Chondrocyte (in vitro differentiated cells): ENCODE results near the gene ECI1. TPM values are rescaled to one million over a fixed set of nuclear protein-coding genes. Genes with fewer than 3 reads are reported as not detected.

Experiments
- DNase-seq: peaks from one replicate; pipeline ENCODE4 v3.0.0; 2021; ENCODE audit warnings: mixed read lengths, low spot score
- H3K27ac Mint-ChIP-seq: one replicate; pipeline ENCODE4 v1.8.0; 2021; ENCODE audit warnings: mild to moderate bottlenecking, moderate library complexity, mixed read lengths; ENCODE audit not compliant: unreplicated experiment
- H3K27me3 Mint-ChIP-seq: 2 replicates; pipeline ENCODE4 v1.8.0; 2021; ENCODE audit warnings: low read depth, mixed read lengths
- H3K36me3 Mint-ChIP-seq: 2 replicates; pipeline ENCODE4 v1.8.0; 2021; ENCODE audit warnings: low read depth, mixed read lengths
- H3K4me1 Mint-ChIP-seq: 2 replicates; pipeline ENCODE4 v1.8.0; 2021; ENCODE audit warnings: low read depth, mild to moderate bottlenecking, mixed read lengths
- H3K4me3 Mint-ChIP-seq: one replicate; pipeline ENCODE4 v1.8.0; 2021; ENCODE audit warnings: mild to moderate bottlenecking, moderate library complexity, mixed read lengths; ENCODE audit not compliant: unreplicated experiment
- H3K9me3 Mint-ChIP-seq: 2 replicates; pipeline ENCODE4 v1.8.0; 2021; ENCODE audit warnings: low read depth, mixed read lengths
- total RNA-seq: library from RNA; stranded (reverse); gene quantifications from 3 replicates; pipeline ENCODE4 v1.2.1, GENCODE V29; 2021
- TF ChIP-seq, protein P1 (sequence below): fragments of 200-600 bp; sonication (generic); IDR thresholded peaks from 2 replicates; pipeline ENCODE4 v1.5.0; 2021; ENCODE audit warnings: antibody characterized with exemption, mild to moderate bottlenecking, moderate library complexity

Gene ECI1
- total RNA-seq, 1 donor from 2014 or later: 44.5 TPM

DNA sequence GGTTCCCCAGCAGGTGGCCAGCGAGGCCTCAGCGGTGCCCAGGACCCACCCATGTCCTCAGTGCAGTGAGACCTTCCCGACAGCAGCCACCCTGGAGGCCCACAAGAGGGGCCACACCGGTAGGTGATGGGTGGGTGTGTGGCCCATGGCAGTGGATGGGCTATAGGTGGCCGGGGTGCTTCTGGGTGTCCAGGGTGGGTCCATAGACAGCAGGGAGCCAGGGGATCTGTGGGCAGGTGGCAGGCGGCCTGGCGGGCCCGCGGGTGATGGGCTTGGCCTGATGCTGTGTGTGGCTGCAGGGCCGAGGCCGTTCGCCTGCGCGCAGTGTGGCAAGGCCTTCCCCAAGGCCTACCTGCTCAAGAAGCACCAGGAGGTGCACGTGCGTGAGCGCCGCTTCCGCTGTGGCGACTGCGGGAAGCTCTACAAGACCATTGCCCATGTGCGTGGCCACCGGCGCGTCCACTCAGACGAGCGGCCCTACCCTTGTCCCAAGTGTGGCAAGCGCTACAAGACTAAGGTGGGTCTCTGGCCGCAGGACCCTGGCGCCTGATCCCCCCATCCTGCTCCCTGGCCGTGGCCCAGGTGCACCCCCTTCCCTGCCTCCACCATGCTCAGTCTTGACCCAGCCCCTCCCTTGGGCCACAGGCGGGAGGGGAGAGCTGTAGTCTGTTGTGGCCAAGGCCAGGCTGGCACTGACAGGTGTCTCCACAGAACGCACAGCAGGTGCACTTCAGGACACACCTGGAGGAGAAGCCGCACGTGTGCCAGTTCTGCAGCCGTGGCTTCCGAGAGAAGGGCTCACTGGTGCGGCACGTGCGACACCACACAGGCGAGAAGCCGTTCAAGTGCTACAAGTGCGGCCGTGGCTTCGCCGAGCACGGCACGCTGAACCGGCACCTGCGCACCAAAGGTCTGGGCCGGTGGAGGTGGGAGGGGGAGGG lies 17.2 kb downstream of the ECI1 start:
- Mint-ChIP-seq H3K27me3 (no peaks in the 10 kb centered on the region), H3K27ac (no peak overlapping the region), H3K4me3 (no peak overlapping the region), H3K9me3 (no peaks in the 10 kb centered on the region), H3K4me1 (no peaks in the 10 kb centered on the region), H3K36me3 (peaks cover 13% of the 10 kb centered on the region)
- peak; percentile 92 for DNase-seq
- TF ChIP-seq, protein P1, sequence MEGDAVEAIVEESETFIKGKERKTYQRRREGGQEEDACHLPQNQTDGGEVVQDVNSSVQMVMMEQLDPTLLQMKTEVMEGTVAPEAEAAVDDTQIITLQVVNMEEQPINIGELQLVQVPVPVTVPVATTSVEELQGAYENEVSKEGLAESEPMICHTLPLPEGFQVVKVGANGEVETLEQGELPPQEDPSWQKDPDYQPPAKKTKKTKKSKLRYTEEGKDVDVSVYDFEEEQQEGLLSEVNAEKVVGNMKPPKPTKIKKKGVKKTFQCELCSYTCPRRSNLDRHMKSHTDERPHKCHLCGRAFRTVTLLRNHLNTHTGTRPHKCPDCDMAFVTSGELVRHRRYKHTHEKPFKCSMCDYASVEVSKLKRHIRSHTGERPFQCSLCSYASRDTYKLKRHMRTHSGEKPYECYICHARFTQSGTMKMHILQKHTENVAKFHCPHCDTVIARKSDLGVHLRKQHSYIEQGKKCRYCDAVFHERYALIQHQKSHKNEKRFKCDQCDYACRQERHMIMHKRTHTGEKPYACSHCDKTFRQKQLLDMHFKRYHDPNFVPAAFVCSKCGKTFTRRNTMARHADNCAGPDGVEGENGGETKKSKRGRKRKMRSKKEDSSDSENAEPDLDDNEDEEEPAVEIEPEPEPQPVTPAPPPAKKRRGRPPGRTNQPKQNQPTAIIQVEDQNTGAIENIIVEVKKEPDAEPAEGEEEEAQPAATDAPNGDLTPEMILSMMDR: no peak

DNA sequence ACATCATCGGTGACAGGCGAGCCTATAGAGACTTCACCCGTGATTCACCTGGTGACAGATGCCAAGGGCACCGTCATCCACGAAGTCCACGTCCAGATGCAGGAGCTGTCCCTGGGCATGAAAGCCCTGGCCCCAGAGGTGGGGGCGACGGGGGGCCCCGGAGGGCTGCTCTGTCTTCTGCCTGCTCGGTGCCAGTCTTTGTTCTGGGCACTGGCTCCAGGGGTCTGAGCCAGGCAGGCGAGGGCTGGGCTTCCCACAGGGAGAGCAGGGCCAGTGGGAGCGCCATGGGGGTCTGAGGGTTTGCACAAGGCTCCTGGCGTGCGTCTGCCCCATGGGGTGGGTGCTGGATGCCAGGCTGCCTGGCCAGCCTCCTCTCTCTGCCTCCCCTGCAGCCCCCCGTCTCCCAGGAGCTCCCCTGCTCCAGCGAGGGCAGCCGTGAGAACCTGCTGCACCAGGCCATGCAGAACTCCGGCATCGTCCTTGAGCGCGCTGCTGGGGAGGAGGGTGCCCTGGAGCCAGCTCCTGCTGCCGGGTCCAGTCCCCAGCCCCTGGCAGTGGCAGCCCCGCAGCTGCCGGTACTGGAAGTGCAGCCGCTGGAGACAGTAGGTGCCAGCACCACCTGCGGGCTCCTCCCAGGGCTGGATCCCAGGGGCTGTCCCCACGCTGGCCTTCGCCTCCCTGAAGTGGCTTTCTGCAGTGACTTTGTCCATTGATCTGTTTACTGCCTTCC lies 18.2 kb downstream of the ECI1 start:
- H3K9me3 Mint-ChIP-seq: no peaks in the 10 kb centered on the region
- H3K4me3 Mint-ChIP-seq: no peak overlapping the region
- TF ChIP-seq, protein P1: no peak
- H3K4me1 Mint-ChIP-seq: no peaks in the 10 kb centered on the region
- no peak for DNase-seq
- peaks cover 13% of the 10 kb centered on the region for H3K36me3 Mint-ChIP-seq
- no peak overlapping the region for H3K27ac Mint-ChIP-seq
- no peaks in the 10 kb centered on the region for H3K27me3 Mint-ChIP-seq

DNA sequence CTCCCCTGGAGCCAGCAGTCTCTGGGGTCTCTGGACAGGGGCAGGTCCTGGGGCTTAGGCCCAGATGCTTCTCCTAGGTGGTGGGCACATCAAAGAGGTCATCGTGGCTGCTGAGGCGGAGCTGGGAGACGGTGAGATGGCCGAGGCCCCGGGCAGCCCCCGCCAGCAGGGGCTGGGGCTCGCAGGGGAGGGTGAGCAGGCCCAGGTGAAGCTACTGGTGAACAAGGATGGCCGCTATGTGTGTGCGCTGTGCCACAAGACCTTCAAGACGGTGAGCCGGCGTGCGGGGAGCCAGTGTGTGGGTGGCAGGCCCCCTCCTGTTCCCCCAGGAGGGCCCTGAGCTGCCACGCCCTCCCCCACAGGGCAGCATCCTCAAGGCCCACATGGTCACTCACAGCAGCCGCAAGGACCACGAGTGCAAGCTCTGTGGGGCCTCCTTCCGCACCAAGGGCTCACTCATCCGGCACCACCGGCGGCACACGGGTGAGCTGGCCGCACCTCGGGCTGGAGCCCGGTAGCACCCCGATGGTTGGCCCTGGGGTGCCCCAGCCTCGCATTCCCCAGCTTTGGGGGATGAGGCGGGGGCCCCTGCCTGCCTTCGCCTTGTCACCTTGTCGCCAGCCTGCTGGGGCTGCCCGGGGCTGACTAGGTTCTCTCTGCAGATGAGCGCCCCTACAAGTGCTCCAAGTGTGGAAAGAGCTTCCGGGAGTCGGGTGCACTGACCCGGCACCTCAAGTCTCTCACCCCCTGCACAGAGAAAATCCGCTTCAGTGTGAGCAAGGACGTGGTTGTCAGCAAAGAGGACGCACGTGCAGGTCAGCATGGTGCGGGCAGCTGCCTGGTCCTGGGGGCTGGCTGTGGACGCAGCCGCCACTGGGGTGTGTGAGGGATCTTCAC lies 19.0 kb downstream of the ECI1 start:
- Mint-ChIP-seq H3K27me3 (no peaks in the 10 kb centered on the region), H3K36me3 (peaks cover 13% of the 10 kb centered on the region), H3K27ac (no peak overlapping the region), H3K4me3 (no peak overlapping the region), H3K4me1 (no peaks in the 10 kb centered on the region), H3K9me3 (no peaks in the 10 kb centered on the region)
- no peak for DNase-seq
- TF ChIP-seq, protein P1: no peak

DNA sequence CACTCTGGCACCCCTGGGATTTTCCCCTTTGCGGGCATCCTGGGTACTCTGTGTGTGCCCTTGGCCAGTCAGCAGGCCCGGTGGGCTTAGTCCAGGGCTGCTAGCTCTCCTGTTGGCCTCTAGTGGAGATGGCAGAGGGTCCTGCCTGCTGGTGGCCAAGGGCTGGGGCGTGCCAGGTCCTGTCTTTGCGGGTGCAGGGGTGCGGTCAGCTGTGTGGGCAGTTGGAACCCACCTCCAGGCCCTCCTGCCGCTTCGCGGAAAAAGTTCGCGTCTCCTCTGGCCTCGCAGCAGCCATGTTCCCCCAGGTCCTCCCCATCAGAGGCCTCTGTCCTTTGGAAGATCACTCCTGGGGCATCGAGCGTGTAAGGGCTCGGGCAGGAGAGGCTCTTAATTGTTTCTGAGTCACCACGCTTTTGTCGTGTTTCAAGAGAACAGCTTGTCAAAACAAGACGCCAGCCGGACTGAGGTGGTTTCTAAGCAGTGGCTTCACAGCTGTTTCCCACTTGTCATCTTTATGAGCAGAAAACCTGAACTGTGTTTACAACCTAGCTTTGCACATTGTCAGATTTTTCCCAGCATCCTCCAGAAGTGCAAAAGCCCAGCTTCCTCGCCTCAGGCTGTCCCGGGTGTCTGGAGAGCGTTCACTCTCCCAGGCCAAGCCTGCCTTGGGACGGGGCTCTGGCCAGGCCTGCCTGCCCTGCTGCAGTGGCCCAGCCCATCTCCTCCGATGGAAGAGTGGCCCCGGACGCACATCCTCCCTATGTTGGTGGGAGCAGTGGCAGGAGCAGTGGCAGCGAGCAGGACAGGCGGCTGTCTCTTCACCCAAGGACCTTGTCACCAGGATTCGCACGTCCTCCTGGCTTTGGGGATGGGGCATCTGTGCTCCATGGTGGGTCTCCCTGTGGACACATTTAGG lies 20.1 kb downstream of the ECI1 start:
- no peaks in the 10 kb centered on the region for H3K9me3 Mint-ChIP-seq
- peaks cover 2% of the 10 kb centered on the region for H3K4me1 Mint-ChIP-seq
- H3K27me3 Mint-ChIP-seq: no peaks in the 10 kb centered on the region
- TF ChIP-seq, protein P1: no peak
- DNase-seq: no peak
- H3K4me3 Mint-ChIP-seq: no peak overlapping the region
- H3K36me3 Mint-ChIP-seq: peaks cover 13% of the 10 kb centered on the region
- no peak overlapping the region for H3K27ac Mint-ChIP-seq
